GM04503 (cell line): ENCODE data around the gene KY.

Experiments used
- DNase-seq: peaks from one replicate; pipeline ENCODE4 v3.0.0-alpha.2; 2012; ENCODE audit warnings: low read depth

KY gene

DNA sequence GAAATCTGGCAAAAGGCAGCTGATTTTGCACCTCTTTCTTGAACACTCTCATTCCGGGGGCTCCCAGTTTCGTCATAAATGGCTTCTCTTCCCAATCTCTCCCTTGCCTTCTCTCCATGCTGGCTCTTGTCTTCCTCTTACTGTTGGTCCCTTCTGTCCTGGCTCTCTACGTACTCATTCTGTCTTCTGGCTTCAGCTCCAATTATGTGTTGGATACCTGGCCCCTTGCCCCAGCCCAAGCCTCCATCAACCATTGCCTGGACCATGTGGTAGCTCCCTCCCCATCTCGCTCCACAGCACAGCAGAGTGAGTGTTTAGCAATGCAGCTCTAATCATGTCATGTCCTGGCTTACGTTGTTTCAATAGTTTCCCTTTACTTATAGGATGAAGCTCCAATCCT, 21.7 kb upstream of the KY start:
- DNase-seq, result no peak

DNA sequence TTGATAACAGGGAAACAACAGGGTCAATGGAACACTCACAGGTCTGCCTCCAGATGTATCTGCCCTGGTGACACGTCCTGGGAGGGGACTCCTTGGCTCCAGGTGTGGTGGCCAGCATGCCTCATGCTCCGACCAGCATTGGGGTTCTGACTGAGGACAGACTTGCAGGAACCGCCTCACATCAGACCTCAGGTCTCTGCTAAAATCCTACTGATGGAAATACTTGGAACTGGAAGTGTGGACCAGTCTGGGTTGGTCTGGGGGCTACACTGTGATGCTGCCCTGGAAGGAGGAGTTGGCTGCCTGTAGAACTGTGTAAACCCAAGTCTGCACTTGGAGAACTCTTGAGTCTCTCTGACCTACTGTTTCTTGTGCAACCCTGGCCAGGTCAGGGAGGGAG, 17.1 kb upstream of the KY start:
- DNase-seq, result no peak

DNA sequence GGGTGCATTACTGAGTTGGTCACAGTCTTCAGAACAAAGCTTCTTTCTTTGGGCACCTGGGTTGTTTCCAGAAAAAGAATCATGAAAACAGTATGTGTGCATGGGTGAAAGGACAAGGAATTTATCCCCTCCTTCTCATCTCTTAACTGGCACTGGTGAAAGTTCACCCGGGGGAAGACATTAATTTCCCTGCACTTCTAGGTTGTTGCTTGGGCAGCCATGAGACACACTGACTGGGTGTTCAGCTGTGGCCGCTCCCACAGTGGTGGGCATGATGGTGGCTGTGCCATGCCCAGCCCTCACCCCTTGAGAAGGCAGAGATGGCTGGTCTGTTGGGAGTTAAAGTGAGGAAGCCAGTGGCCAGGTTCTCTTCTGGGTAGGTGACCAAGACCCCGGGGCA, 16.6 kb upstream of the KY start:
- DNase-seq, result no peak

DNA sequence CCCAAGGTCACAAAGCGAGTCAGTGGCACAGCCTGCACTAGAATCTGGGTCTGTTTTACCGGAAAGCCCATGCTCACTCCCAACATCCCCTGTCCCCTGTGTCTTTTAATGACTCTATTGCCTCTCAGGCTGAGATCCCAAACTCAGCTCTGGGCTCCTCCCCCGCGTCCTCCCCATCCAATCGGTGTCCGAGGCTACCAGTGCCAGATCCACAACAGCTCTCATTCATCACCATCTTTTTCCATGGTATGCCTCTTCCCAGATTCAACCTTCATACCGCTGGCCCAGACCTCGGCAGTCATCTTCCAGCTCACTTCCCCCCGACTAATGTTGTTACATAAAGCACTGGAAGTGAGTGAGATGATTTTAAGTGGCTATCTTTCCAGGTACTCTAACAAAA, 16.1 kb upstream of the KY start:
- DNase-seq, result no peak

DNA sequence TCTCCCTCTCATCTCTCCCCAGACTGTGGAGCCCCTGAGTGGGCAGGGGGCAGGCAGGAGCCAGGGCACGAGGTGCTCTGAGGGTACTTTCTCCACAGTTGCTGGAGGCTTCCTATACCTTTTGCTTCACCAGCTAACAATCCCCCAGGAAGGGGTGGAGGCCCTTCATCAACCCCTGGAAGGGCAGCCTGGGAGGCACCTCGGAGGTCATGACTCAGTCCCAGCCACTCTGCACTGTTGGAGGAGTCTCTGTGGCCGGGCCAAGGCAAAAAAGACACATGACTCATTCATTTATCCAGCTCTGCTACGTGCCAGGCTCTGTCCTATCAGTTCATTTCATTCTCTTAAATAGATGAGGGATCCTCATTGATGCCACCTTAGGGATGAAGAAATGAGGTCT, 15.6 kb upstream of the KY start:
- DNase-seq, result no peak

DNA sequence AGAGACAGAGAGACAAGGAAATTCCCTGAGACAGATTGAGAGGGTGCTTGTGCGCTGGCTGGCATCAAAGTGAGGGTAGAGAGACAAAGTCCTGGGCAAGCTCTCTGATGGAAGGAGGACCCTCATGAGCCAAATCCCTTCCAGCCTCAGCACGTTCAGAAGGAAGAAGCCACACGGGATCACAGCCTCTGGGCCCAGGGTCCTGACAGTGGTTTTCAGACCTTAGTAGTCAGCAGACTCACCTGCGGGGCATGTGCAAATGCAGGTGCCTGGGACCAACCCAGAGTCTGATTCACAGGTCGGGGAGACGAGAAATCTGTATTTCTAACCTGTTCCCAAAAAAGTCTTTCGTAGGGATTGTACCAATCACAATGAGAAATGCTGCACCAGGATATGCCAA, 15.2 kb upstream of the KY start:
- no peak for DNase-seq

DNA sequence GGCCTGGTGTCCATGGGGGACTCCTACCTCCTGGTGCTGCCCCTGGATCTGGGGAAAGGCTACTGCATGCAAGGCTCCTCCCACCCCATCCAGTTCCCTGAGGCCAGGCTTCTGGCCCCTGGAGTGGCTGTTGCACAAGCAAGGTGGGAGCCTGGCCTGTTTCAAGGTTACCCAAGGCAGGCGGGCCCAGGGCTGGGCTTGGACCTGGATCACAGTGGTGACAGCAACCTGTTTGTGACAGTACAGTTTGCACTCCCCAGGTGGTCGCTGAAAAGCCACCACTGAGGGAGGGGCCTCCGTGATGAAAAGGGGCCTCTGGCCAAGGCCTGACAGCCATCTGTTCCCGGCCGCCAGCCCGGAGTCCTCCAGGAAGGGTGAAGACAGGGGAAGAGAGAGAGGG, 14.4 kb upstream of the KY start:
- DNase-seq, result no peak

DNA sequence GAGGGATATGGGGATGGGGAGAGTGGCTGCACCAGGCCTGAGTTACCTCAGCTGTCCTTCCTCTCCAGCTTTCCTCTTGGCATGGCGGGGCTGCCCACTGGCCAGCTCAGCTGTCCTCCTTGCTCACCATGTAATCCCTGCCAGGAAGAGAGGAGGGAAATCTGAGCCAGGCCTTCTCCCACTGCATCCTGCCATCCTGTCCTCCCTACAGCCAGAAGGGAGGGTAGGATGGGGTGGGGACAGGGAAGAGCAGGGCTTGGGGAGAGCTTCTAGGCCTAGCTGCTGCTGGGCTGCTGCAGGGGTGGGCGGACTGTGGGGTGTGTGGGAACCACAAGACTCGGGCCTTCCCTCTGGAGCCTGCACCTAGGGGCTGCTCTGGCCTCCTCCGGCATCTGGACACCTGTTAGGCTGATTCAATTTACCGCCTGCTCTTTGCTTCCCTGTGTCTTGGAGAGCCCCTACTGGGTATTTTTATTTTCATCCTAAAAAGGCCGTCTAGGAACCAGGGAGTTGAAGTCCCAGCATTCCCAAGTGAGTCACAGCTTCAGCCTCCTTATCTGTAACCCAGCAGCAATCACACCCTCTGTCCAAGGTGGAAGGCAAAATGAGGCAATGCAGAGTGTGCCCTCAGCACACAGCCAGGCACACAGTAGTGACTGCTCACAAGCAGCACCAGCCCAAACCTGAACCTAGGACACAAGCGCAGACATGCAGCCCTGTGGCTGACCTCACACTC, 13.1 kb upstream of the KY start:
- no peak for DNase-seq

DNA sequence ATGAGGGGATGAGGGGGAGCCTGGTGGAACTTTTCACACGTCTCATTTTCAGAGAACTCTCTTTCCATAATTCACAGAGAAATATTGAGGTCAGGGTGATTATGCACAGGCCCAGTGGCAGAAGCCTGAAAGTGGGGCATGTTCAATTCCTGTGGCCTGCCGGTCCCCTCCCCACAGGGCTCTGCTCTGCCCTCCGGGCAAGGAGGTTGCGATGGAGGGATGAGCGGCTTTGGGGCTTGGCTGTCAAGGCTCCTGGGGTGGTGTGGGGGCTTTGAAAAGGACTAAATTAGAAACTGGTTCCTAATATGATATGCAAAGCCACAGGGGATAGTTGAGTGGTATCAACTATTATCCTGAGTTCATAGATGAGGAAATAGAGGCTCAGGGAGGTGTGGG, 9.2 kb upstream of the KY start:
- DNase-seq, result no peak

DNA sequence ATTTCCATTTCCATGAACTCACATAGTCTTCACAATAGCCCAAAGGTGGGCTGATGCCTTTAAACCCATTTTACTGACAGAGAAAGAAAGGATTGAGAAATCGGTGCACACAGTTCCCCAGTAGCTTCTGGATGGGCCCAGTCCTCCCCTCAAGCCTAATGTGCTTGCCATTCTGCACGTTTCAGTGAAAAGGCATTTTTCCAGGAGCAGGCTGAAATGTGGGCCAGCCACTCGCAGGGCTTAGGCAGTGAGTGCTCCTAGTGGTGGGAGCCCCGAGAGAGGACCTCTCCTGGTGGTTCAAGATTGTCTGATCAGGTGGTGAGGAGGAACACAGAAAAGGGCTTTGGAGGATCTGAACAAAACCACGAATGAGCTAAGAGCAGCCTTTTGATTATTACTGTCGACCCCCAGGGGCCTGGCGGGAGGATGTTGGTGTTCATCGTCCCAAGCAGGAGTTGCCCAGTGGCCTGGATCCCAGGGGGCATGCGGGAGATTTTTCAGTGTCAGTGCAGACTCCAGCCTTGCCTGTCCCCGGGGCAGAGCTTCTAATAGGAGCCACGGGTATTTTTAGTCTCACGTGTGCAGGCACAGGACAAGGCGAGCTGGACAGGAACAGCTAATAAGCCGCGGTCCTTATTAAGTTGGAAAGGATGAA, 8.7 kb upstream of the KY start:
- no peak for DNase-seq

DNA sequence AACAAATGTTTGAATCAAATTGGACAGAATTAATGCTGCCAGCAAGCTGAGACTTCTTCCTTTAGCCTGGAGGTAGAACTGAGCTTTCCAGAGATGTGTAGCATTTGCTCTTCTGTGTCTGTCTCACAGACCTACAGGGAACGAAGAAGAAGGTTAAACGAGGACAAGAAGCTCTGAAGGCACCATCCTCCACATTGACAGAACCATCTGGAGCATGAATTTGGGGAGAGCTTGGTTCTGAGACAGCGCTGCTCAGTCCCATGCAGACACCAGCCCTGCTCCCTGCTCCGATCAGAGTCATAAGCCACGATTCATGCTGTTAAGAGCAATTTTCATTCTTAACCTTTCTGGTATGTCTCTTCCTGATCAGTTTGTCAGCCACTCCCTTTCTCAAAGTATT, 7.7 kb upstream of the KY start:
- no peak for DNase-seq

DNA sequence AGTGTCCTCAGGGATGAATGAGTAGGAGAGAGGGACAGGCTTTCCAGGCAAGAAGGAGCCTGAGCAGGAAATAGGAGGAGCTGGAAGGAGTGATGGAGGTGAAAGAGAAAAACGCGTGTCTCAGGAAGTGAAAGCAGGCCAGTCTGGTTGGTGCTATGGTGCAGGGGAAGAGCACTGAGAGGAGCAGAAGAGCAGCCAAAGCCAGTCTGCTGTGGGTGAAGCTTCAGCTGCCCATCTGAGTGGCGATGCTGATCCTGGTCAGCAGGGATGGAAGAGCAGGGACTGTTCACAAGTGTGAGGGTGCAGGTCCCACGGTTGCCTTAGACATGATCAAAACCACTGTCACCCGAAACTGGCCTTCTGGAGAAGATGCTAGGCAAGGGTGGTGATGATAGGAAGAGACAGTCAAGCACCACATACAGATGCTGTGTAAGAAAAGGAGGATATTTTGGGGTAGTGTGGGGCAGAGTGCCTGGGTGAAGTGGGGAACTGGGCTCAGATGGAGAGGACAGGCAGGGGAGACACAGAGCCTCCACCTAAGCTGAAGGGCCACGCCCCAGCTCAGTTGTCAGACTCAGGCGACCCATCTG, 5.5 kb upstream of the KY start:
- DNase-seq, result no peak

DNA sequence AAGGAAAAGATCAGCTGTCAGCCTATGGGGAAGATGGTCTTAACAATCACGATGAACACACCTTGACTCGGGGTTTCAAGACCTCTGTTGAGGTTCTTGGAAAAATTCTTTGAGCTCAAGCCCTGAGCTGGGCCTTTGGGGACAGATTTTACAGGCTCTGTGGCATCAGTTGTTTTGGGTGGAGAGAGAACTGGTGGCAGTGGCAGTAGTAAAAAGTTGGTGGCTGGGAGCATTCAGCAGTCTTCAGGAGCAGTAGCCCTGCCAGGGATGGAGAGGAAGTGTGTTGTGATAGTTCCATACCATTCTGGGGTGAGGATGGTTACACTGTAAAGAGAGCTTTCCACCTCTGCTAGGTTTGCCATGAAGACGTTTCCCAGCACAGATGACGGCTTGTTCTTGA, 4.9 kb upstream of the KY start:
- DNase-seq, result no peak

DNA sequence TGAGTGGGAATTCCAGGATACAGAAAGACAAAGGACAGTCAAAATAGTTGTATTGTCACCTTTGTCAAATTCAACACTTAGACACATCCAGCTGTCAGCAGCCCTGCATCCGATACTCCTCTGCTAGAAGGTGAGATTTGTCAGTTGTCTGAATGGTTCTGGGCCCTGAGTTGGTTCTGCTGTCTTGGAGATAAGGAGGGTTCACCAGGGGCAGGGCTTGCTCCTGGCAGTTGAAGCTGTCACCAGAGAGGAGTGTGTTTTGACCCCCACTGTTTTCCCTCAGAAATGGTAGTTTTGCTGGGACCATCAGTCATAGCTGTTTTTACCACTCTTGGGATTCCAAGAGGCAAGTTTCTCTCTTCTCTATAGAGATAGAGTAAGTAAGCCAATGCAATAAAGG, 3.2 kb upstream of the KY start:
- no peak for DNase-seq

DNA sequence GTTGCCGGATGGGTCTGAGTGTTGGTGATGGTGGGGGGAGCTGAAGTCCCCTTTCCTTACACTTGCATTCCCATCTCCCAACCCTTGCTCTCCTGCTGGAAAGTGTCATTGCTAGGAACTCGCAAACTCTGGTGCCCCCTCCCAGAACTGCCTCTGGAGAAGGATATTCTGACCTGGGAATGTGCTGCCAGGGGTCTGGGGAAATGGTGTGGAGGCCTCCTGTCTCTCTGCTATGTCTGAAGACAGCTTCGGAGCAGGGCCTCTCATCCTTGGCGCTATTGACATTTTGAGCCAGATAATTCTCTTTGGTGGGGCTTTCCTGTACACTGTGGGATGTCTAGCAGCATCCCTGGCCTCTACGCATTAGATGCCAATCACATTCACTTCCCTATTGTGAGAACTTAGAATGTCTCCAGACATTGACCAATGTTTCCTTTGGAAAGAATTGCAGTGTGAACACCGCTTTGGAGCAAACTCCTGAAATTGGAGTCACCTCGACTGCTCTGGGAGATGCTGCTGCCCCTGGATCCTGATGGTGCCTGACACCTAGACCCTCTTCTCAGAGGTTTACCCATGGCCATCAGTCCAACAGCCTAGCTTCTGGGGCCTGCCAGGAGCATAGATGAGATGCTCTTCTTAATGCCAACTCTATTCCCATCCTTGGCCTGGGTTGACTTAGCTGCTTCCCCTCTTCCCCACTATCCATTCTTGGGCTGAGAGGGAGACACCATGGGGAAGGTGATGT, 2.2 kb upstream of the KY start:
- DNase-seq, result no peak

DNA sequence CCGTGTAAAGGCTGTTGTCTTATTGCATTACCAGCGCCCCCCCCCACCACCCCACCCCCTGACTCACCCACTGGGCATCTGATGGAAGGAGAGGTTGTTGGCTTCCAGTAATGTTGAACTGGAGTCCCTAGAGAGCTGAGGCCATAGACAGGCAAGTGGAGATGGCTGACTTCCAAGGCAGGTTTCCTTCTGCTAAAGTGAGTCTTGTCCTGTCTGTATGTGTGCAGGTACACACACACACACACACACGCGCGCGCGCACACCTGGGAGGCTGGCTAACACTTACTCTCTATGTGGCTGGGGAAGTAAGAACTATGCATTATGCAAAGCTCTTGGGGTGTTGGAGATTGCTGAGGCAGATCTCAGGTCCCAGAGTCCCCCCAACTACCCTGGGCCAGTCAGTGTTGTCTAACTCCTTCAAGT, 1.6 kb upstream of the KY start:
- DNase-seq, result no peak

DNA sequence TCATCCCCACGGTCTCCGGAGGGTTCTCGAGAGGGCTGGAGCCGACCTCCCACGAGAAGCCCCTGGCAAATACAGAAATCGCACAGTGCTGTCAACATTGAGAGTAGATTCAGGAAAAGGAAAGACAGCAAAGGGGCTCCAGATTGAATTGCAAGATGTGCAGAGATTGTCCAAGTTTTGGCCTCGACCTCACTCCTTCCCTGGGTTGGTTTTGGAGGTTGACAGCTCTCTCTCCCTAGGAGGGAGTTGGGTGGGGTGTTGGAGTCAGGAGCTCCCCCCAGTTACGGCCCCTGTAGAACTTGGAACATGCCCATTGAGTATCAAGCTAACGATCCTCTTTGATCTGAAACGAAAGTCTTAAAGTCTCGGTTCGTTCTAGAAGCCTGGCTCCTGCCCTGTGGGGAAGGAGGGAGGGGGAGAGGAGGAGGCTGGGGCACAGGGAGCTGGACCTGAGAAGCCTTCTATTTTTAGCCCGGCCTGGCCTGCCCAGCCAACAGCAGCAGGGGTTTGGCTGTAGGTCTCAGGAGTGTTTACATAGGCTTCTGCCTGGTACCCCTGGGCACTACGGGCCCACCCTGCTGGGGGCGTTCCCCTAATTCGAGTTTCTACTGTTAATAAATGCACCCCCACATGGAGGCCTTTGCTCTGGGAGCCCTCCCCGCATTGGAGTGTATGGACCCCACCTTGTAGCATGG, 672 bp upstream of the KY start:
- no peak for DNase-seq

DNA sequence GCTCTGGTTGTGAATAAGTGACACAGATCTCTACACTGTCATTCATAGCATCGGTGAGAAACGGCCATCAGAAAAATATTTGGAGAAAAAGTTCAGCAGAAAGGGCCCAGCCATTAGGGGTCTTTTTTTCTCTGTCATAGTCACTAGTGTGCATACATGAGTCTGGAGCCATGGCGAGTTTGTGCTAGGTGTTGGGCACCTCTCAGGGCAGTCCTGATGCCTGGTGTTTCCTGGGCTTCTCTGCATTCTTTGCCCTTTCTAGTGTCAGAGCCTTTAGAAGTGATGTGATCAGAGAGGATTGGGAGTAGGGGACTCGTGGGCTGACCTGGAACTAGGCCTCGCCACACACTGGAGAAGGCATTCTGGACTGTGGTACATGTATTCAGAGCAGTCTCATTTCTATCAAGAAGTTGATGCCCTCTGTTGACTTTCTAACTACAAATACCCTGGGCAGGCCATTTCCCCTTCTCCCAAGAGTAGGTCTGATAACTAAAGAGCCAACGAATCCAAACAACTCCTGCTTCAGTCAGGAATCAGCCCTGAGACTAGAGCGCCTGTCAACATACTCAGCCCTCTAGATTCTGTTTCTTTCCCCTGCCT, 1.6 kb downstream of the KY start:
- no peak for DNase-seq

DNA sequence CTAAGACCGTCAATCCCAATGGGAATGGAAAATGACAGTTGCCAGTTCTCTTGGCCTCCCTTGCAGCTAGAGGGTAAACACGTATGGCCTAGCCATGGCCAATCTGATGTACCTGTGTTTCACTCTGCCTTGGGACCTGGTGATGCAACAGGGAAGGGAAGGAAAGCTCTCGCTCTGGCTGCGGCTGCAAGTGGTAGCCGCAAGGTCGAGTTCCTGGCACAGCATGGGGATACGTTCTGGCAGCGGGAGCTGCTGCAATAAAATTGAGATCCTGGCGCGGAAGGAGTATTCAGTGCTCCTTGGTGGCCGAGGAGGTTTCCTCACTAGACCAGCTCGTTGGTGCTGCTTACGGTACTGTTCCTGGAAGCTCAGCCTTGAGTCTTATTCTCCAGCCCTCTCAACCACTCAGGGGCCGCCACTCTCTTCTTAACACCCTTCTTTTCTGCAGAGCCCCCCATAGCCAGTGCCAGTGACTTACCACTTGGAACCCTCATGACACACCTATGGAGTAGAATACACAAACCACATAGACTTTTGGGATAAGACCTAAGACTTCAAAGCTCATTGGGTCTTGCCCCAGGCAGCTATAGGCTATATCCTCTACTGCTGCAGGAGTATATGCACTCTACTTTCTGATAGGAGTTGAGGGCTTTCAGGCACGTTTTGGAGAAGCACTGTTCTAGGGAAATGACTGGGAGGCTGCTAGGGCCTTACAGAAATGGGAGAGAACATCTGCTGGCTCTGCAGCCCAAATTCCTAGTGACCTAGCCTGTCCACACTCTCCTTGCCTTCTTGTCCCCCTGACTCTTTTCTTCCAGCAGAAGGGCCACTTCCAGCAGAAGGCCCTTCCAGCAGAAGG, 2.7 kb downstream of the KY start:
- no peak for DNase-seq

DNA sequence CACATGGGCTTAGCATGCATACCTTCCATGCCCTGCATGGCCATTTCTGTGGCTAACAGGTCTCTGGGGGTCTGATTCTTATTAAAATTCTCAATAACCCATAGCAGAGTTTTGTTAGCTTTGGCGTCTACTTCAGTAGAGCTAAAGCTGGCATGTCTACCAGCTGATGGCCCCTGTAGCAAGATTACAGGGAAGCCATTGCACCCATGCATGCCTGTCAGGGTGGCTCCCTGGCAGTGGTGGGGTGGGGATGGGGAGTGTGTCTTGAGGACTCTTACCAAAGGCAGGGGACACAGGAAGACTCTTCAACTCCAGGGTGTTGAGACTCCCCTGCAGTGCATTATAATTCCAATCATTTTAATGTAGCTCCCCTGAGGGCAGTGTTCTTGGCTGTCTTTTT, 4.7 kb downstream of the KY start:
- DNase-seq, result no peak

DNA sequence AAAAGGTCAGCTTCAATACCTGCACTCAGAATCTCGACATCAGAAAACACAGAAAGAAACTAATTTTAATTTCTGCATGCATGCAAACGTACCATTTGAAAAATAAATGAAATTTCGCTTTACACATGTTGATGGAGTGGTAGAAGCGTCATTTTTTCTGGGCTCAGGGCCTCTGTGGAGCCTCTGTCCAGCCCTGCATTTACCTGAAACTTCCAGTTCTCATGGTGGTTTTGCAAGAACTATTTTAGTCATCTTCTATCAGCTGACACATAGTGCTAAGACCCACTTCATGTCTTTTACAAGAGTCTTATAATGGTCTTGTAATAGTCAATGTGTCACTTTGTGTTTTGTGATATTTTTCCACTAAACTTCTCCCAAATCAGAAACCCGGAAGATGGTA, 5.3 kb downstream of the KY start:
- no peak for DNase-seq
